Neural progenitor cell (in vitro differentiated cells): ENCODE measurements around the gene CARS2. TPM values are rescaled to one million over a fixed set of nuclear protein-coding genes. Genes with fewer than 3 reads are reported as not detected.

Experiments
- DNase-seq: peaks from one replicate; pipeline ENCODE4 v3.0.0-alpha.2; 2016; ENCODE audit warnings: low spot score
- H2AFZ ChIP-seq: fragments of 200-600 bp; sonication (generic); replicated peaks from 2 replicates; pipeline ENCODE4 v1.6.1; 2016; ENCODE audit warnings: antibody characterized with exemption
- H3F3A ChIP-seq: fragments of 200-600 bp; sonication (generic); 2 replicates; pipeline ENCODE4 v1.6.1; 2016; ENCODE audit warnings: antibody characterized with exemption, low read depth
- H3K27ac ChIP-seq: fragments of 200-600 bp; sonication (generic); 2 replicates; pipeline ENCODE4 v1.5.1; 2016; ENCODE audit warnings: mild to moderate bottlenecking
- H3K27me3 ChIP-seq: fragments of 200-600 bp; sonication (generic); 2 replicates; pipeline ENCODE4 v1.6.1; 2016; ENCODE audit warnings: mild to moderate bottlenecking, moderate library complexity
- H3K36me3 ChIP-seq: fragments of 200-600 bp; sonication (generic); 2 replicates; pipeline ENCODE4 v1.5.1; 2016
- H3K4me1 ChIP-seq: fragments of 200-600 bp; sonication (generic); 2 replicates; pipeline ENCODE4 v1.6.1; 2016; ENCODE audit warnings: mixed run types
- H3K4me2 ChIP-seq: fragments of 200-600 bp; sonication (generic); 2 replicates; pipeline ENCODE4 v1.6.1; 2016
- H3K4me3 ChIP-seq: fragments of 200-600 bp; sonication (generic); 2 replicates; pipeline ENCODE4 v1.5.1; 2016
- H3K79me2 ChIP-seq: fragments of 200-600 bp; sonication (generic); 2 replicates; pipeline ENCODE4 v1.6.1; 2016; ENCODE audit warnings: low read depth
- H3K9ac ChIP-seq: fragments of 200-600 bp; sonication (generic); 2 replicates; pipeline ENCODE4 v1.6.1; 2016
- H3K9me3 ChIP-seq: fragments of 200-600 bp; sonication (generic); 2 replicates; pipeline ENCODE4 v1.5.1; 2016; ENCODE audit warnings: low read depth
- H4K20me1 ChIP-seq: fragments of 200-600 bp; sonication (generic); 2 replicates; pipeline ENCODE4 v1.6.1; 2016; ENCODE audit warnings: low read depth
- H3K27ac Mint-ChIP-seq: 3 replicates; pipeline ENCODE4 v1.8.0; 2021; ENCODE audit warnings: mixed read lengths
- H3K27me3 Mint-ChIP-seq: 2 replicates; pipeline ENCODE4 v1.8.0; 2022; ENCODE audit warnings: low read depth, mild to moderate bottlenecking, inconsistent platforms, moderate library complexity, mixed read lengths; ENCODE audit not compliant: insufficient read depth
- H3K36me3 Mint-ChIP-seq: 3 replicates; pipeline ENCODE4 v1.8.0; 2021; ENCODE audit warnings: mixed read lengths
- H3K4me1 Mint-ChIP-seq: 3 replicates; pipeline ENCODE4 v1.8.0; 2021; ENCODE audit warnings: mixed read lengths
- H3K4me3 Mint-ChIP-seq: 3 replicates; pipeline ENCODE4 v1.8.0; 2021; ENCODE audit warnings: mild to moderate bottlenecking, moderate library complexity, mixed read lengths
- H3K9me3 Mint-ChIP-seq: 3 replicates; pipeline ENCODE4 v1.8.0; 2020; ENCODE audit warnings: mixed read lengths
- CTCF ChIP-seq: fragments of 200-600 bp; sonication (generic); IDR thresholded peaks from 2 replicates; pipeline ENCODE4 v1.5.1; 2017; ENCODE audit warnings: antibody characterized with exemption, mild to moderate bottlenecking
- EZH2 ChIP-seq: fragments of 200-600 bp; sonication (generic); IDR thresholded peaks from 2 replicates; pipeline ENCODE4 v1.6.1; 2017; ENCODE audit warnings: antibody characterized with exemption, mild to moderate bottlenecking, moderate library complexity
- EZH2phosphoT487 ChIP-seq: fragments of 200-600 bp; sonication (generic); IDR thresholded peaks from 2 replicates; pipeline ENCODE4 v1.6.1; 2017; ENCODE audit warnings: antibody characterized with exemption
- total RNA-seq: library from RNA; depleted of rRNA; stranded (reverse); fragments of >200 nt; gene quantifications from 2 replicates; pipeline ENCODE4 v1.2.3, GENCODE V29; 2015; ENCODE audit warnings: low replicate concordance

CARS2 gene
- total RNA-seq, 1 donor from 2014 or later = 50.0 TPM

- Histone ChIP-seq H4K20me1 (no peaks in the 10 kb centered on the region), H3K36me3 (no peaks in the 10 kb centered on the region)
- TF ChIP-seq EZH2phosphoT487 (no peak), CTCF (no peak), EZH2 (no peak)
Observed at GRCh38 chr13:110684388-110685056, 21.4 kb downstream of the CARS2 start.

DNA sequence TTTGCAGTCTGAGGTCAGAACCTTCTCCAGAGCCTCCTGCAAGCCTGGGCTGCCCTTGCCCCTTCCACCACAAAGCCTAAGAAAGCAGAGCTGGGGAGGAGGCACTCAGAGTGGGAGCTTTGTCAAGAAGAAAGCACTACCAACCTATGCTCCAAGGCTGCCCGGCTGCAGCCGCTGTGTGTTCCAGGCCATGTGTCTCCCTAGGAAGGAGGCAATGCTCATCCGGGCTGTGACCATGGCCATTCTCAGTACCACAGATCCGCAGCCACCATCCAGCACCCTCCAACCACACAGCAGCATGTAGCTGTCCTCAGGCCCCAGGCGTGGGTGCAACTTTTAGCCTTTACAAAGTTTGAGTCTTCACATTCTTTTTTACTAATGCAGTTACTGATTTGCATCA is 22.0 kb downstream of the CARS2 start:
- no peaks in the 10 kb centered on the region for H3K36me3 ChIP-seq
- H3K4me2 ChIP-seq = no peak overlapping the region
- H3K4me3 Mint-ChIP-seq = no peak overlapping the region
- no peak overlapping the region for H3K9ac ChIP-seq
- H3K9me3 Mint-ChIP-seq = no peaks in the 10 kb centered on the region
- H2AFZ ChIP-seq = no peak overlapping the region
- peaks cover 16% of the 10 kb centered on the region for H3K36me3 Mint-ChIP-seq
- no peaks in the 10 kb centered on the region for H3K9me3 ChIP-seq
- H3K79me2 ChIP-seq = no peaks in the 10 kb centered on the region
- H3K27me3 Mint-ChIP-seq = no peaks in the 10 kb centered on the region
- no peaks in the 10 kb centered on the region for H3K4me1 ChIP-seq
- no peak for TF ChIP-seq CTCF
- H3K4me3 ChIP-seq = no peak overlapping the region
- H4K20me1 ChIP-seq = no peaks in the 10 kb centered on the region
- no peak overlapping the region for H3K27ac Mint-ChIP-seq
- H3F3A ChIP-seq = no peaks in the 10 kb centered on the region
- no peaks in the 10 kb centered on the region for H3K27me3 ChIP-seq
- DNase-seq = no peak
- H3K27ac ChIP-seq = no peak overlapping the region
- H3K4me1 Mint-ChIP-seq = no peaks in the 10 kb centered on the region

More at GRCh38 chr13:110684388-110685056, 21.4 kb downstream of the CARS2 start:
- Mint-ChIP-seq H3K9me3 (no peaks in the 10 kb centered on the region), H3K27ac (no peak overlapping the region), H3K4me1 (no peaks in the 10 kb centered on the region), H3K4me3 (no peak overlapping the region), H3K36me3 (peaks cover 16% of the 10 kb centered on the region), H3K27me3 (no peaks in the 10 kb centered on the region)
- Histone ChIP-seq H3K9me3 (no peaks in the 10 kb centered on the region), H3K4me1 (no peaks in the 10 kb centered on the region), H3F3A (no peaks in the 10 kb centered on the region), H3K27me3 (no peaks in the 10 kb centered on the region), H2AFZ (no peak overlapping the region), H3K4me3 (no peak overlapping the region), H3K27ac (no peak overlapping the region), H3K4me2 (no peak overlapping the region), H3K9ac (no peak overlapping the region), H3K79me2 (no peaks in the 10 kb centered on the region)
- no peak for DNase-seq

DNA sequence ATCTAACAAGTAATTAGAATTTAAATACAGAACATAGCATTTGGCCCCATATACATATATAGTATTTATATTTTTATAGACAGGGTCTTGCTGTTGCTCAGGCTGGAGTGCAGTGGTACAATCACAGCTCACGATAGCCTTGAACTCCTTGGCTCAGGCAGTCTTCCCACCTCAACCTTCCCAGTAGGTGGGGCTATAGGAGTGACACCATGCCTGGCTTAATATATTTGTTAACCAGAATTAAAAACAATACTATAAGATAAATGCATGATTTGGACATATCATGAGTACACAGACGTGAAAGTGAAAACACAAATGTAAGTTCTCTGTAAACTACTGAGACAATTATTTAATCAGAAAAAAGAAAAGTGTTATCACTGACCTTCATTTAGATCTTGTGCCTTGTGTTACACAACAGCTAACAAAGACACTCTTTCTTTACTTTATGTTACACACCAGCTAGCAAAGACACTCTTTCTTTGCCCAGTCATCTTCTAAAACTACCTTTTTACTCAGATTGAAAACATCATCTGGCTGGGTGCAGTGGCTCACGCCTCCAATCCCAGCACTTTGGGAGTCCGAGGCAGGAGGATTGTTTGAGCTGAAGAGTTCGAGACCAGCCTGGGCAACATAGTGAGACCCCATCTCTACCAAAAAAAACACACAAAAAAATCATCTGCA is 22.6 kb downstream of the CARS2 start:
- Mint-ChIP-seq H3K9me3 (no peaks in the 10 kb centered on the region), H3K27me3 (no peaks in the 10 kb centered on the region), H3K36me3 (peaks cover 22% of the 10 kb centered on the region), H3K4me1 (no peaks in the 10 kb centered on the region), H3K4me3 (no peak overlapping the region), H3K27ac (no peak overlapping the region)
- H3K4me2 ChIP-seq = no peak overlapping the region
- no peaks in the 10 kb centered on the region for H3K79me2 ChIP-seq
- H3K27ac ChIP-seq = no peak overlapping the region
- no peaks in the 10 kb centered on the region for H3F3A ChIP-seq
- no peak overlapping the region for H2AFZ ChIP-seq
- H3K27me3 ChIP-seq = no peaks in the 10 kb centered on the region
- no peaks in the 10 kb centered on the region for H3K9me3 ChIP-seq
- H4K20me1 ChIP-seq = no peaks in the 10 kb centered on the region
- no peak overlapping the region for H3K4me3 ChIP-seq
- H3K9ac ChIP-seq = no peak overlapping the region
- H3K4me1 ChIP-seq = no peaks in the 10 kb centered on the region
- TF ChIP-seq EZH2 (no peak), CTCF (peak; percentile 23), EZH2phosphoT487 (no peak)
- no peak for DNase-seq
- no peaks in the 10 kb centered on the region for H3K36me3 ChIP-seq
